Bladder microvascular endothelial cell (primary cell): ENCODE results near the gene TMPRSS6. TPM values are rescaled to one million over a fixed set of nuclear protein-coding genes. Genes with fewer than 3 reads are reported as not detected.

Experiments
- total RNA-seq: library from RNA; depleted of rRNA; stranded (reverse); fragments of >200 nt; gene quantifications from 2 replicates; pipeline ENCODE4 v1.2.3, GENCODE V29; 2014

The TMPRSS6 gene
- not detected in 2 replicates for total RNA-seq

DNA sequence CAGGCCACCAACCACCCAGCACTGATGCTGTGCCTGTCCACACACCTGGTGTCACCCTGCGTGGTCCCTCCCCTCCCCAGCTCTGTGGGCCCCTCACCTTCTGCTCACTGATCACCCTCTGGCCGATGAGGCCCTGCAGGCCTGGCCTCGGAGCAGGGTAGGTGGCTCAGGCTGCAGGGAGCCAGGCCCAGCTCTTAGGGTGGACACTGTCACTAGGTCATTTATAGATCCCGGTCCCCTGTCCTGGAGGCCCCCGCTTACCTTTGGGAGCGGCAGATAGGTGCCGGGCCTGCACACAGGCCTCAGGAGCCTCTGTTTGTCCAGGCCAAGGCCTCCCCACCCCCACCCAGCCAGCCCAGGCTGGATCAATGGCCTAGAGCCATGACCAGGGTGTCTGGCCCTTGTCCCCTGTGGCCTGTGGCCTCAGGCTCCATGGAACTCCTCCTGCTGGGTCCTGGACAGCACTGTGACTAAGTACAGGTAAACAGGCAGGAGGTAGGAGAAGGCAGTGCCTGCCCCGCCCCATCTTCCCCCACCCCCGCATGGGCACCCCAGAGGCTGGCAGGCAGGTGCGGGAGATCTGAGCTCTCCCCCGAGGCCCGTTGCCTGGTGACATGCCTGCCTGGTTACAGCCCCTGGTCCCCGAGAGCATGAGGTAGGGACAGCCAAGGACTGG is at the start of gene TMPRSS6:
TMPRSS6 (minus strand) TSS at position 472 of the 676 bp plus-strand sequence. CDS start 6,296 bp downstream, outside the sequence.

DNA sequence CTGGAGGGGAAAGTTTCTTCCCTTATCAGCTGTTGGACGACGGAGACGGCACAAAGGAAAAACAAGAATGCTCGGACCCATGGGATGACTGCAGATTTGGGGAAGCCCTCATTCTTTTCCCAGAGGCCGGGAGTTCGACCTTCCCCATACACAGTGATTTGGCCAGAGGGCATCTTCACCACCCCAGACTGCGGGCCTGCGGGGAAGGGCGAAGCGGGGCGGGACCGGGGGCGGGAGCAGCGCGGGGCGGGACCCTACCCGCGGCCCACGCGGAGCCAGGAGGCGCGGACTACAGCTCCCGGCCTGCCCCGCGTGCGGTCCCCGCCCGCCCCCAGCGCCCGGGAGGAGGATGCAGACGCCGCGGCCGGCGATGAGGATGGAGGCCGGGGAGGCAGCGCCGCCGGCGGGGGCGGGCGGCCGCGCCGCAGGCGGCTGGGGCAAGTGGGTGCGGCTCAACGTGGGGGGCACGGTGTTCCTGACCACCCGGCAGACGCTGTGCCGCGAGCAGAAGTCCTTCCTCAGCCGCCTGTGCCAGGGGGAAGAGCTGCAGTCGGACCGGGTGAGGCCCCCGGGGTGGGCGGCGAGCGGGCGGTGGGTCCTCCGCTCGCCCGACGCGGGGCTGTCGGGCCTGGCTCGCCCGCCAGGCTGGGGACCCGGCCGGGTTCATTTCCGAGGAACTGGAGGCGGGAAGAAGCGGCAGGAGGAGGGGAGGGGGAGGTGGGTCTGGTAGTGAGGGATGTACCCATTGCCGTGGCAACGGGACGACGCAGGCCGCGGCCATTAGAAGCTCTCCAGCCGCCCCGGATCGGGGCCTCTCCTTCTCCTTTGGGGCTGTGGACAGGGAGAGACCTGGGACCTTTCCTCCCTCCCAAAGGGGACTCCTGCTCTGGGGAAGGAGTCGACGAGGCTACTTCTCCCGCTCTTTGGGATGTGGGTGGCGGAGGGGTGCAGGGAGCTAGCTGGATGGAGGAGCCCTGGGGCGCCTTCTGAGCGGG is 57.8 kb downstream of the TMPRSS6 start, which contains the start of gene KCTD17:
KCTD17 (plus strand) TSS at position 352 of the 995 bp plus-strand sequence; CDS start at position 371, 19 bp downstream.

DNA sequence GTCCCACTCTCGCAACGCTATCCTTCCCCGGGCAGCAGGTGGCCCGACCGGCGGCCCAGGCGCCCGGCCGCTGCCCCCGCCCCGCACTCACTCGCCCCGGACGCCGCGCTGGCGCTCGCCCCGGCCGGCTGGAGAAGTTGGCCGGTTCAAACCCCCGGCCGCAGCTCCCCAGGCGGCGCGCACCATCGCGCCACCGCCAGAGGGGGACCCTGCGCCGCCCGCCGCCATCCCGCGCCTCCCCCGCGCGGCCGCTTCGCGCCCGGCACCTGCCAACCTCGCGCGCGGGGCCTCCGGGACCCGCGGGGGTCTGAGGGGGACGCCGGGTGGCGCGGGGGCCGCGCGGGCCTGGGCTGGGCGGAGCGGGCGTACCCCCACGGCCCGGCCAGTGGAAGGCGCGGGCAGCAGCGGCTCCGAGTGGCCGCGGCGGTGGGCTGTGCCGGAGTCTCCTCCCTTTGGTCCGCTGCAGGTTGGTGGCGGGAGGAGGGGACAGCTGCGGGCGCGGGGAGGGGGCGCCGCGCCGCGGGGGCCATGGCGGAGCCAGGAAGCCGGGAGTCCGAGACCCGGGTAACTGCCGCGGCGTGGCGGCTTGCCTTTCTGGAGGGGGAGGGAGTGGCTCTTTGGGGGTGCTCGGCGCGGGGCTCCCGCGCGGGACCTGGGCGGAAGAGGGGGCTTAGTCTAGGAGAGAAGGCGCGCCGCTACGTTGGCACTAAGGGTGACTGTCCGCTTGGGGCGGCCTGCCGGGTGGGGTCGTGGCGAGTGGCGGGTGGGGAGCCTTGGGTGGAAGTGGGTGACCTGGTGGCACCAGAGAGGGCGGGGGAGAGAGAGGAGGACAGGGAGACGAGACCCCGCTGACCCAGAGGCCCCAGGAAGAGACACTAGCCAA is 90.0 kb downstream of the TMPRSS6 start, which contains the start of the genes MPST and TST:
MPST (plus strand) TSS at position 434 of the 883 bp plus-strand sequence; CDS start at position 529, 95 bp downstream.
TST (minus strand) TSS at position 139 of the 883 bp plus-strand sequence. CDS start 715 bp downstream, outside the sequence.

Other genes starting within 250 kb of the TMPRSS6 start
- gene NCF4, start 248.7 kb downstream of the TMPRSS6 start, total RNA-seq = not detected in 2 replicates
- gene CSF2RB, start 196.1 kb downstream of the TMPRSS6 start, total RNA-seq = 6.5 and 8.9 TPM in 2 replicates
- 35.7 and 47.8 TPM in 2 replicates for gene TST, start 90.3 kb downstream of the TMPRSS6 start, total RNA-seq
- 83.9 and 93.9 TPM in 2 replicates for gene MPST, start 90.0 kb downstream of the TMPRSS6 start, total RNA-seq
- gene KCTD17, start 58.0 kb downstream of the TMPRSS6 start, total RNA-seq = 16.4 and 52.7 TPM in 2 replicates
- not detected in 2 replicates for gene IL2RB, start 40.2 kb upstream of the TMPRSS6 start, total RNA-seq
- gene C1QTNF6, start 78.5 kb upstream of the TMPRSS6 start, total RNA-seq = 2.8 and 4.5 TPM in 2 replicates
- gene SSTR3, start 102.8 kb upstream of the TMPRSS6 start, total RNA-seq = not detected in 2 replicates
- gene RAC2, start 134.6 kb upstream of the TMPRSS6 start, total RNA-seq = 9.9 and 18.6 TPM in 2 replicates
- 0.06 TPM in 1 of 2 replicates, not detected in the other for gene CYTH4, start 172.8 kb upstream of the TMPRSS6 start, total RNA-seq